Skin epidermis (tissue), 12 donors: ENCODE data around the gene EMID1.
A peak's percentile ranks its signal among the peaks of the same experiment; 100 is the strongest.

Experiments used
- H3K27ac ChIP-seq, 21 experiments: fragments of 200-600 bp; sonication (generic) in 11 of 21; one replicate each; pipeline ENCODE4 v1.5.0; 2020; ENCODE audit warnings: mild to moderate bottlenecking in 3 of 21, inconsistent platforms in 2 of 21, moderate library complexity in 2 of 21
- H3K4me3 ChIP-seq, 7 experiments: fragments of 200-600 bp; sonication (generic) in 2 of 7; one replicate each; pipeline ENCODE4 v1.5.0; 2020; ENCODE audit warnings: inconsistent platforms in 2 of 7, mild to moderate bottlenecking in 2 of 7, moderate library complexity in 1 of 7

EMID1 gene

DNA sequence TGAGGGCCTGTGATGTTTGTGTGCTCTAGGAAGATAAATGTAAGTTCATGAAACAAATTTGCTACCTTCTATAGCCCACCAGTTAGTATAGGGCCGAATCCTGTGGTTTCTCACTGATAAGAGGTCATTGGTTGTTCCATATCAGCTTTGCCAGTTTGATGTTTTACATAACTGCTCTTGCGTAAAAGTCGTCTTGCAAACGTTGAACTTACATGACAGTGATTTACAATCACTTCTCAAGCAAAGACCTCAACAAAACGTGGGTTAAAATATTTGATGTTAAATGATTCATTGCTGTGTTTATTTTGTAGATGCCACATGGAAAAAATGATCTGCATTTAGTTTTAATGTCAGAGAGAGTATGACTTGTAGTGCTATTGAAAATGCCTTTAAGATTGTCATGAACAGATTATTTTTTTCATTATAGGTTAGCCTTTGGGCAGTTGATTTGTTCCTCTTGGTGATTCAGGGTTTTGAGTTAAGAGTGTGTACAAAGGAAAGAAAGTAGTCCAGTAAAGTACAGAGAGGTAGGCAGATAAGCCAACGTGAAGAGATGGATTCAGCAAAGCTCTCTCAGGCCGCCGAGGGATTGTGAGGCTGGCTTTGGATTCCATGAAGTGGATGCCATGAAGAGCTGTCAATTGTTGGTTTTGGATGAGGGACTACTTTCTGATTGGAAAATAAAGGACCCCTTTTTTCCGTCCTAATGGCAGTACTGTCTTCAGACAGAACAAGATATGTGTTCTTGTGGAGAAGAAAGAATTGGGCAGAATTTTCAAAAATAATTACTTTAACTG, 65.0 kb downstream of the EMID1 start:
- peak overlapping the region in 5 of 7 experiments; percentile 80 to 93 (median 89) for H3K4me3 ChIP-seq
- H3K27ac ChIP-seq, result peak overlapping the region in 5 of 21 experiments; percentile 3 to 100 (median 43)

GRCh38 chr22:29272624-29273023, 66.9 kb downstream of the EMID1 start:
- Histone ChIP-seq H3K27ac (no peak overlapping the region), H3K4me3 (no peak overlapping the region)

DNA sequence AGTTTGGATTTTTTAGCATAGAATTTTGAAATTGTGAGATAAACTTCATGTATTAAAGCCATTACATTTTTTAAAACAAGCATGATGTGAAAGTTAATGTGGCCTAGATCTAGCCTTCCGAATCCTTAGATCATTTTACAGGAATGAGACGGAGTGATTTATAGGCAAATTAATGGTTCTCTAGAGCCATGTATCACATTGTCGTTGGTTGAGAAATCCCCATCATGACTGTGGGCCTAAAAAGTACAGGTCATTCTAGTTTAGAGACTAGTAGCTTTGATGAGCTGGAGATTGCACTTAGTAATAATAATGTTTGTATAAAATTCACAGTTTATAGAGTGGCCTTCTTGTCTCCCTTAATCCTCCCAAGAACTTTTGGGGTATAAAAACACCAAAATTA, 69.5 kb downstream of the EMID1 start:
- peak overlapping the region in 1 of 21 experiments; percentile 18 for H3K27ac ChIP-seq

DNA sequence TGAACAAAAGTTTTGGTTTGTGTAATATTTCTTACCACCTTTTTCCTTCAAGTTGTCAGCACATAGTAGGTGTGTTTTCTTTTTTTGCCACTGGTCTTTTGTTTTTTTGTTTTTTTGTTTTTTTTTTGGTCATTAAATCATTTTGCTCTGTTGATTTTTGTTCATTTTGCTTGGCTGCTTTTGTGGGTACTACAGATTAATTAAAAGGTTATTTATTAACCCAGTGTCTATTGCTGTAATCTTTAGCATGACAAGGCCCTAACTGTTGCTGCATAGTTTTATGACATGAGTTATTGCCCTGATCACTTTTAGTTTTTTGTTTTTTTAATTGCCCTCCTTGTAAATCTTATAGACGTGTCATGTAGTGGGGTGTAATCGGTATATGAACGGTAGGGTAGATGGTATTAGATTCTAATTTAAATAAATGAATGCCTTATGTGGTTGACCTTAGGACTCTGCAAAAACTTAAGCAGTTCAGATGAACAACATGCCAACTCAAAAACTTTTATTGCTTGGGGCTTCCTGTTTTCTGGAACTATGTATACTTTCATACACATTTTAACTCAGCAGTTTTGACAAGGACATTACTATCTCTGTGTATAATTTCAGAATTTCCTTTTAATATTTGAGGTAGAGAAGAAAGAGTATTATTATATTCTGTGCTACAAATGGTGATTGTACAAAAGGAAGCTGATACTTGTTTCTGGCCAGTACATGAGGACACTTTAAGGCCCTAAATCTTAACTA, 70.3 kb downstream of the EMID1 start:
- H3K27ac ChIP-seq, result peak overlapping the region in 1 of 21 experiments; percentile 36
- H3K4me3 ChIP-seq, result no peak overlapping the region

More for the DNA sequence above, 69.5 kb downstream of the EMID1 start:
- no peak overlapping the region for H3K4me3 ChIP-seq

DNA sequence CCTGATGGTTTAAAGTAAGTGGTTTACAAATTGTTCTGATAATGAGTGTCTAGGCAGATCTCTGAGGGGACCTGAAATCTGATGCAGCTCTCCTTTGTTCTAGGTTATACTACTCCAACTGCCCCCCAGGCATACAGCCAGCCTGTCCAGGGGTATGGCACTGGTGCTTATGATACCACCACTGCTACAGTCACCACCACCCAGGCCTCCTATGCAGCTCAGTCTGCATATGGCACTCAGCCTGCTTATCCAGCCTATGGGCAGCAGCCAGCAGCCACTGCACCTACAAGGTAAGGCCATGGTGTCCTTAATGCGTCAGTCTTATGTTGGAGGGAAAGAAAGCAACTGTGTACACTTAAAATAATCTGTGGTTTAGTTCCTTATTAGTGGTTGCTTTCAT, 72.2 kb downstream of the EMID1 start:
- H3K4me3 ChIP-seq, result no peak overlapping the region
- no peak overlapping the region for H3K27ac ChIP-seq

DNA sequence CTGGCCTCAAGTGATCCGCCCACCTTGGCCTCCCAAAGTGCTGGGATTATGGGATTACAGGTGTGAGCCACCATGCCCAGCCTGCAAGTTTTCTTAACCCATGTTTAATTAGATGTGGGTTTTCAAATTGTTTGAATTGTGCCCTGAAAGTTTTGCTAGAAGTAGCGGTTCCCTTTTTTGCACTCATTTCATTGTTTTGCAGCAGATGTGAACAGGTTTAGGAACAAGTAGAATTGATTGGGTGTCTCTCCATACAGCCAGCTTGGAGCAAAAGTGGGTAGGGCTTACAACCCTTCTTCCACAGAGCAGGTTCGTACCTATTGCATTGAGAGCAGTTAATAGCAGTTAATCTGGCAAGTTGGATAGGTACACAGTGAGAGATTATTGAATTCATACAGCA, 78.5 kb downstream of the EMID1 start:
- Histone ChIP-seq H3K4me3 (no peak overlapping the region), H3K27ac (no peak overlapping the region)

GRCh38 chr22:29288837-29289236, 83.1 kb downstream of the EMID1 start:
- Histone ChIP-seq H3K4me3 (no peak overlapping the region), H3K27ac (no peak overlapping the region)

GRCh38 chr22:29290061-29290460, 84.4 kb downstream of the EMID1 start:
- Histone ChIP-seq H3K4me3 (no peak overlapping the region), H3K27ac (no peak overlapping the region)

- H3K4me3 ChIP-seq, result no peak overlapping the region
- no peak overlapping the region for H3K27ac ChIP-seq
Observed at GRCh38 chr22:29291215-29291614, 85.5 kb downstream of the EMID1 start.

DNA sequence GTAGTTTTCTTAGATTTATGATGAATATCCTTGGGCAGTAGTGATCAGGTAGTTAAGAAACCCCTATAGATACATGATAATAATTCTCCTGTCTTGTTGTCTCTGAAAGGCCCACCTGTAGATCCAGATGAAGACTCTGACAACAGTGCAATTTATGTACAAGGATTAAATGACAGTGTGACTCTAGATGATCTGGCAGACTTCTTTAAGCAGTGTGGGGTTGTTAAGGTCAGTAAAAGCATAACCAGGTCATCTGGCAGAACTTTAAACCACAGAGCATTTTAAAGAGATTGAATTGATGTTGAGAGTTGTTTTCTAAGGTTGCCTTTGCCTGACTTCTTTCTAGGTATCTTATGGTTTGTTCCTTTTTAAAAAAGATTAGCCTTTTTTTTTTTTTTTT, 86.7 kb downstream of the EMID1 start:
- Histone ChIP-seq H3K4me3 (no peak overlapping the region), H3K27ac (no peak overlapping the region)

- Histone ChIP-seq H3K4me3 (no peak overlapping the region), H3K27ac (no peak overlapping the region)
Observed at GRCh38 chr22:29298641-29299040, 92.9 kb downstream of the EMID1 start.

DNA sequence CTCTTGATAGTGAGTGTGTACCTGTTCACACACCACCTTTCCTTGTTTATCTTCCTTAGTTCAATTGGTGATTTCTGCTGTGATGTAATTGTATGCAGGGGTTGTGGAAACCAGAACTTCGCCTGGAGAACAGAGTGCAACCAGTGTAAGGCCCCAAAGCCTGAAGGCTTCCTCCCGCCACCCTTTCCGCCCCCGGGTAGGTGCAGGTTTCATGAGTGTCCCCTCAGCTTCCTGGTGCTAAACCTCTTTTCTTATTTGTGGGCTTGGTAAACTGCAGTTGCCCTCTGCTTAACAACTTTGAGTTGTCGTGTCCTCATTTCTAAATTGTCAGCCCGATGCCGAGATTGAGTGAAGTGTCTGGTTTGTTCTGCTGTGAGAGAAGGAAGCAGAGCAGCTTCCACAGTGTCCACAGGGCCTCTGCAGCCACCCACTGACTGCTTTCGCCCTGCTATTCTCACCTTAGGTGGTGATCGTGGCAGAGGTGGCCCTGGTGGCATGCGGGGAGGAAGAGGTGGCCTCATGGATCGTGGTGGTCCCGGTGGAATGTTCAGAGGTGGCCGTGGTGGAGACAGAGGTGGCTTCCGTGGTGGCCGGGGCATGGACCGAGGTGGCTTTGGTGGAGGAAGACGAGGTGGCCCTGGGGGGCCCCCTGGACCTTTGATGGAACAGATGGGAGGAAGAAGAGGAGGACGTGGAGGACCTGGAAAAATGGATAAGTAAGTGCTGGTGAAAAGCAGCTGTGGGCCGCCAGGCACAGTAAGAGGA, 93.6 kb downstream of the EMID1 start:
- Histone ChIP-seq H3K27ac (no peak overlapping the region), H3K4me3 (no peak overlapping the region)

GRCh38 chr22:29300467-29300806, 94.7 kb downstream of the EMID1 start:
- Histone ChIP-seq H3K4me3 (no peak overlapping the region), H3K27ac (no peak overlapping the region)

GRCh38 chr22:29300807-29301601, 95.3 kb downstream of the EMID1 start:
- Histone ChIP-seq H3K27ac (peak overlapping the region in 1 of 21 experiments; percentile 35), H3K4me3 (no peak overlapping the region)

GRCh38 chr22:29301716-29302401, 96.2 kb downstream of the EMID1 start:
- Histone ChIP-seq H3K4me3 (no peak overlapping the region), H3K27ac (peak overlapping the region in 3 of 21 experiments; percentile 6 to 32 (median 23))

DNA sequence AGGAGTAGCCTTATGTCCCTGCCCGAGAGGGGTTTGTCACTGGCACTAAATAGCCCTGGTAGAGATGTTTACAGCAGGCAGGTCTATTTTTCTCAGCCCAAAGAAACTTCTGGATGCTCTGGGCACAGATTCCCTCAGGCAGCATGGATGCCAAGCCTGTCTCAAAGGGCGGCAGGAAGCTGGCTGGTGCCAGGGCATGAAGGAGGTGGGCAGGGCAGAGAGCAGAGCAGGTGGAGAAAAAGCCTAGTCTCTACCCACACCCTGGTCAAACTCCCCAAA, 96.6 kb downstream of the EMID1 start:
- H3K27ac ChIP-seq, result peak overlapping the region in 3 of 21 experiments; percentile 6 to 32 (median 23)

GRCh38 chr22:29302681-29303465, 97.2 kb downstream of the EMID1 start:
- Histone ChIP-seq H3K27ac (peak overlapping the region in 6 of 21 experiments; percentile 6 to 61 (median 36)), H3K4me3 (no peak overlapping the region)

More for the DNA sequence above, 96.6 kb downstream of the EMID1 start:
- H3K4me3 ChIP-seq, result no peak overlapping the region

DNA sequence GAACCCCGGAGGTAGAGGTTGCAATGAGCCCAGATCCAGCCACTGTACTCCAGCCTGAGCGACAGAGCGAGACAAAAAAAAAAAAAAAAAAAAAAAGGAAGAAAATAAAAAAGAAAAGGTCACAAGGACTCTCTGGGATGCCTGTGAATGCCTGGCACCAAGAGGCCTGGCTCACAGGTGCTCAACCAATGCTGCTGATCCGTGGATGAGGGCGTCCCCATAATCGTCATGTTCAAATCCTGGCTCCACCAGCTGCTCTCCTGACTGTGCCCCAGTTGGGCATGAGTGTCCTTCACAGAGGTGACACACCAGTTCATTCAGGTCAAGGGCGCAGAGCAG, 100.1 kb downstream of the EMID1 start:
- H3K4me3 ChIP-seq, result peak overlapping the region in 4 of 7 experiments; percentile 54 to 96 (median 82)
- H3K27ac ChIP-seq, result peak overlapping the region in 8 of 21 experiments; percentile 88 to 97 (median 94)
